Nephron progenitor cell (in vitro differentiated cells): ENCODE measurements around the gene GUCD1.

Experiments
- DNase-seq: peaks from one replicate; pipeline ENCODE4 v3.0.0; 2021
- H3K27ac Mint-ChIP-seq: 2 replicates; pipeline ENCODE4 v1.8.0; 2021; ENCODE audit warnings: mild to moderate bottlenecking, moderate library complexity, mixed read lengths
- H3K27me3 Mint-ChIP-seq: 2 replicates; pipeline ENCODE4 v1.8.0; 2021; ENCODE audit warnings: mild to moderate bottlenecking, low read depth, mixed read lengths; ENCODE audit not compliant: poor library complexity
- H3K36me3 Mint-ChIP-seq: 2 replicates; pipeline ENCODE4 v1.8.0; 2021; ENCODE audit warnings: low read depth, mixed read lengths
- H3K4me1 Mint-ChIP-seq: 2 replicates; pipeline ENCODE4 v1.8.0; 2021; ENCODE audit warnings: mixed read lengths
- H3K4me3 Mint-ChIP-seq: 2 replicates; pipeline ENCODE4 v1.8.0; 2021; ENCODE audit warnings: mild to moderate bottlenecking, moderate library complexity, mixed read lengths
- H3K9me3 Mint-ChIP-seq: 2 replicates; pipeline ENCODE4 v1.8.0; 2021; ENCODE audit warnings: mild to moderate bottlenecking, moderate library complexity, mixed read lengths
- CTCF ChIP-seq: fragments of 200-600 bp; sonication (generic); IDR thresholded peaks from 2 replicates; pipeline ENCODE4 v1.5.0; 2021; ENCODE audit warnings: antibody characterized with exemption

GUCD1 gene

GRCh38 chr22:24526191-24526590 is 28.7 kb downstream of the GUCD1 start:
- H3K4me1 Mint-ChIP-seq: peaks cover 9% of the 10 kb centered on the region
- no peaks in the 10 kb centered on the region for H3K36me3 Mint-ChIP-seq
- no peak for DNase-seq
- H3K9me3 Mint-ChIP-seq: no peaks in the 10 kb centered on the region
- peaks cover 10% of the 10 kb centered on the region for H3K27me3 Mint-ChIP-seq
- TF ChIP-seq CTCF: no peak
- no peak overlapping the region for H3K27ac Mint-ChIP-seq
- H3K4me3 Mint-ChIP-seq: no peak overlapping the region

GRCh38 chr22:24525416-24526037 is 29.4 kb downstream of the GUCD1 start:
- no peaks in the 10 kb centered on the region for H3K36me3 Mint-ChIP-seq
- DNase-seq: peak; percentile 78
- H3K4me1 Mint-ChIP-seq: peaks cover 9% of the 10 kb centered on the region
- TF ChIP-seq CTCF: peak; percentile 82
- H3K4me3 Mint-ChIP-seq: no peak overlapping the region
- H3K9me3 Mint-ChIP-seq: no peaks in the 10 kb centered on the region
- no peak overlapping the region for H3K27ac Mint-ChIP-seq
- peaks cover 15% of the 10 kb centered on the region for H3K27me3 Mint-ChIP-seq

GRCh38 chr22:24523873-24524272 is 31.1 kb downstream of the GUCD1 start:
- no peak for DNase-seq
- no peaks in the 10 kb centered on the region for H3K36me3 Mint-ChIP-seq
- no peak overlapping the region for H3K4me3 Mint-ChIP-seq
- no peak overlapping the region for H3K27ac Mint-ChIP-seq
- H3K9me3 Mint-ChIP-seq: no peaks in the 10 kb centered on the region
- peaks cover 21% of the 10 kb centered on the region for H3K27me3 Mint-ChIP-seq
- peaks cover 9% of the 10 kb centered on the region for H3K4me1 Mint-ChIP-seq
- TF ChIP-seq CTCF: no peak

- H3K4me1 Mint-ChIP-seq: peaks cover 9% of the 10 kb centered on the region
These were observed 33.1 kb downstream of the GUCD1 start for GRCh38 chr22:24521791-24522245.

GRCh38 chr22:24519496-24519895 is 35.4 kb downstream of the GUCD1 start:
- peaks cover 48% of the 10 kb centered on the region for H3K27me3 Mint-ChIP-seq
- no peak overlapping the region for H3K4me3 Mint-ChIP-seq
- no peak for TF ChIP-seq CTCF
- no peaks in the 10 kb centered on the region for H3K36me3 Mint-ChIP-seq
- H3K4me1 Mint-ChIP-seq: peaks cover 9% of the 10 kb centered on the region
- H3K27ac Mint-ChIP-seq: no peak overlapping the region
- no peaks in the 10 kb centered on the region for H3K9me3 Mint-ChIP-seq
- DNase-seq: no peak

More at GRCh38 chr22:24521791-24522245, 33.1 kb downstream of the GUCD1 start:
- no peak overlapping the region for H3K27ac Mint-ChIP-seq
- no peak for DNase-seq
- peaks cover 34% of the 10 kb centered on the region for H3K27me3 Mint-ChIP-seq
- peak; percentile 38 for TF ChIP-seq CTCF
- no peaks in the 10 kb centered on the region for H3K36me3 Mint-ChIP-seq
- no peaks in the 10 kb centered on the region for H3K9me3 Mint-ChIP-seq
- H3K4me3 Mint-ChIP-seq: no peak overlapping the region
